T-cell (primary cell): ENCODE measurements around the gene NUSAP1. TPM values are rescaled to one million over a fixed set of nuclear protein-coding genes. Genes with fewer than 3 reads are reported as not detected.
A peak's percentile ranks its signal among the peaks of the same experiment; 100 is the strongest.
"Not testable (repeated sequence)": the region's sequence is repeated elsewhere in the genome, so short reads cannot be mapped to it uniquely, and the experiment has no call there.

ENCODE experiments used
- ATAC-seq, 4 experiments: fragments of 200-7000 bp in 3 of 4; fragments of 150-1000 bp in 1 of 4; cut with Tn5 transposase; replicated peaks in 1 of 4; 1 replicate in 3 of 4; 2 replicates in 1 of 4; pipeline ENCODE4 v1.10.0; 2021; ENCODE audit warnings: moderate library complexity in 3 of 4, mild to moderate bottlenecking in 2 of 4, moderate number of reproducible peaks in 1 of 4
- CTCF ChIA-PET, 2 donors: fragments of 300-600 bp; sonication (Branson Sonifier 250); formaldehyde crosslinking; loops; one replicate each; lab custom pipeline; 2022; ENCODE audit warnings: antibody characterized with exemption in 2 of 2; lab: Charles Lee
- POLR2A ChIA-PET, 2 donors: fragments of 300-600 bp; sonication (Branson Sonifier 250); formaldehyde crosslinking; loops; one replicate each; lab custom pipeline; 2022; ENCODE audit warnings: antibody characterized with exemption in 2 of 2; lab: Charles Lee
- DNase-seq, 35 experiments: peaks; one replicate each; pipeline versions ENCODE4 v3.0.0 to v3.0.0-alpha.2; 2013 to 2023
- H3K27ac ChIP-seq: one replicate; pipeline ENCODE4 v1.5.1; 2013; ENCODE audit warnings: low read length
- H3K27me3 ChIP-seq, 2 experiments: replicated peaks in 1 of 2; 1 replicate in 1 of 2; 2 replicates in 1 of 2; pipeline versions ENCODE4 v1.6.1 to v1.7.0; 2013; ENCODE audit warnings: low read length in 1 of 2, mixed read lengths in 1 of 2; ENCODE audit not compliant: control insufficient read depth in 2 of 2, insufficient read depth in 2 of 2; ENCODE audit errors: extremely low read depth in 1 of 2
- H3K36me3 ChIP-seq, 2 donors: 1 replicate in 1 of 2; 2 replicates in 1 of 2; pipeline versions ENCODE4 v1.6.1 to v1.7.0; 2013; ENCODE audit warnings: low read length in 1 of 2; ENCODE audit not compliant: control insufficient read depth in 2 of 2, insufficient read depth in 1 of 2; ENCODE audit errors: extremely low read depth in 1 of 2
- H3K4me1 ChIP-seq, 2 experiments: 1 replicate in 1 of 2; 2 replicates in 1 of 2; pipeline versions ENCODE4 v1.6.1 to v1.7.0; 2013; ENCODE audit warnings: low read length in 2 of 2, mixed read lengths in 1 of 2; ENCODE audit not compliant: insufficient read depth in 2 of 2, control insufficient read depth in 1 of 2; ENCODE audit errors: extremely low read depth in 1 of 2
- H3K4me3 ChIP-seq, 2 donors: 1 replicate in 1 of 2; 2 replicates in 1 of 2; pipeline versions ENCODE4 v1.5.1 to v1.7.0; 2013; ENCODE audit warnings: mild to moderate bottlenecking in 2 of 2, low read length in 1 of 2, moderate library complexity in 1 of 2; ENCODE audit not compliant: control insufficient read depth in 1 of 2; ENCODE audit errors: extremely low read depth in 1 of 2
- H3K9me3 ChIP-seq: 2 replicates; pipeline ENCODE4 v1.7.0; 2013
- H3K27ac Mint-ChIP-seq, 2 donors: one replicate each; pipeline ENCODE4 v1.8.0; 2020 to 2021; ENCODE audit warnings: mild to moderate bottlenecking in 2 of 2, mixed read lengths in 2 of 2
- H3K27me3 Mint-ChIP-seq, 2 donors: one replicate each; pipeline ENCODE4 v1.8.0; 2021 to 2022; ENCODE audit warnings: mixed read lengths in 2 of 2
- H3K36me3 Mint-ChIP-seq: one replicate; pipeline ENCODE4 v1.8.0; 2021; ENCODE audit warnings: mixed read lengths
- H3K4me1 Mint-ChIP-seq, 3 donors: one replicate each; pipeline ENCODE4 v1.8.0; 2020 to 2022; ENCODE audit warnings: mixed read lengths in 3 of 3, mild to moderate bottlenecking in 1 of 3
- H3K4me3 Mint-ChIP-seq, 3 donors: one replicate each; pipeline ENCODE4 v1.8.0; 2020 to 2022; ENCODE audit warnings: mild to moderate bottlenecking in 3 of 3, mixed read lengths in 3 of 3, moderate library complexity in 3 of 3
- H3K9me3 Mint-ChIP-seq, 3 donors: one replicate each; pipeline ENCODE4 v1.8.0; 2020 to 2022; ENCODE audit warnings: mixed read lengths in 3 of 3
- WGBS: methylation state at CpG from one replicate; pipeline ENCODE4 v1.1.5; 2013; ENCODE audit warnings: missing lambda C conversion rate; ENCODE audit not compliant: insufficient coverage; 5-methylcytosine and 5-hydroxymethylcytosine counted together
- total RNA-seq, 35 experiments: library from RNA in 6 of 35; stranded (reverse) in 6 of 35; fragments of 120-200 nt in 1 of 35; gene quantifications; one replicate each; pipeline versions ENCODE4 v1.2.1 to v1.2.4 and lab custom pipeline; 2013 to 2026

NUSAP1 gene, protein sequence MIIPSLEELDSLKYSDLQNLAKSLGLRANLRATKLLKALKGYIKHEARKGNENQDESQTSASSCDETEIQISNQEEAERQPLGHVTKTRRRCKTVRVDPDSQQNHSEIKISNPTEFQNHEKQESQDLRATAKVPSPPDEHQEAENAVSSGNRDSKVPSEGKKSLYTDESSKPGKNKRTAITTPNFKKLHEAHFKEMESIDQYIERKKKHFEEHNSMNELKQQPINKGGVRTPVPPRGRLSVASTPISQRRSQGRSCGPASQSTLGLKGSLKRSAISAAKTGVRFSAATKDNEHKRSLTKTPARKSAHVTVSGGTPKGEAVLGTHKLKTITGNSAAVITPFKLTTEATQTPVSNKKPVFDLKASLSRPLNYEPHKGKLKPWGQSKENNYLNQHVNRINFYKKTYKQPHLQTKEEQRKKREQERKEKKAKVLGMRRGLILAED
- 1 to 10 TPM; 5.4 to 9.4 (median 7.0) TPM for total RNA-seq
- 5.4 TPM for total RNA-seq (2013)
- total RNA-seq (lab: John Stamatoyannopoulos, UW), result 0 to 0.66 (median 0.04) reads per million in 29 experiments

DNA sequence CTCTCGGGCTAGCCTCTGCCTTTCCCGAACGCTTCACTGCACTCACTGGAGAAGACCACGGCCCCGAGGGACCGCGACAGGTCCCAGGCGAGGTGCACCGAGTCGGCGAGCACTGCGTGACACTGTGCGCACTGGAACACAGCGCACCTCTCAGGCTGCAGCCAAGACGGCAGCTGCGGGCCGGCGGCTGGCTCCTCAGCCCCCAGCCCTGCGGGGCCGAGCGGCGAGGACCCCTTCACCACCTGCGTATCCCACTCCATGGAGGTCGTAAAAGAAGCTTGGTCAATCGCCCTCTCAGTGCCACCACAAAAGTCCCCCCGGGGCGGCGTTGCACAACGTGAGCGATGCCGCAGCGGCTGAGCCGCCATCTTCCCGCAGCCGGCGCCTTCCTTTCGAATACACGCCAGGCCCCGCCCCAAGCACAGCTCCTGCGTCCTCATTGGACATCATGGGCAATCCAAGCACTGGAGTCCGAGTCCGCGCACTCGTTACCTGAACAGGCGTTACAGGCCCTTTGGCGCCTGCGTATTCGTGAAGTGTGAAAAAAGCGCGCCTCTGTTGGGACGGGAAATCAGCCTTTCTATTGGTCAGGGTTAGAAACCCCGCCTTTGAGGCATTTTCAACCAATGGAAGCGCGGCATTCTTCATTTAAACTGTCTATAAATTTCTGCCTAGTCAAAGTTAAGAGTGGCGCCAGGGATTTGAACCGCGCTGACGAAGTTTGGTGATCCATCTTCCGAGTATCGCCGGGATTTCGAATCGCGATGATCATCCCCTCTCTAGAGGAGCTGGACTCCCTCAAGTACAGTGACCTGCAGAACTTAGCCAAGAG, at the start of gene NUSAP1, which contains the start of gene OIP5:
NUSAP1 (plus strand) TSS at position 688 of the 832 bp plus-strand sequence; CDS start at position 765, 77 bp downstream.
OIP5 (minus strand) TSS at position 398 of the 832 bp plus-strand sequence; CDS start at position 368, 30 bp downstream.
- Histone ChIP-seq H3K36me3 (no peaks in the 10 kb centered on the region), H3K27me3 (no peaks in the 10 kb centered on the region), H3K4me3 (peak within 1 kb of the TSS; percentile 70 to 97), H3K4me1 (peaks cover 8 to 9% of the 10 kb centered on the region in 2 experiments), H3K27ac (peak within 1 kb of the TSS; percentile 50), H3K9me3 (no peaks in the 10 kb centered on the region)
- ChIA-PET POLR2A (interaction anchor here in 1 of 2 donors (0.6 to 1.1 kb wide), 2 partner anchors 212 to 768 kb away, joined by 5 to 10 read pairs; partner anchors contain the start of genes CCDC32 and RPAP1), CTCF (interaction anchor here (0.6 to 1.2 kb wide), 5 partner anchors 101 to 442 kb away, joined by 3 to 5 read pairs (median 4); partner anchors contain the start of genes CHP1 (in 1 of the 2) and MAPKBP1 (in 1 of the 2))
- peaks cover 26 to 38% (median 28%) of the 10 kb centered on the region in 3 donors for H3K4me1 Mint-ChIP-seq
- ATAC-seq, result peak; percentile 96 to 97 (median 97)
- WGBS, result under 1% methylated on average over 60 of the region's 64 CpGs
- H3K36me3 Mint-ChIP-seq, result no peaks in the 10 kb centered on the region
- peak within 1 kb of the TSS; percentile 76 to 94 for H3K27ac Mint-ChIP-seq
- peak; percentile 93 to 99 (median 98) for DNase-seq
- no peaks in the 10 kb centered on the region for H3K9me3 Mint-ChIP-seq
- peak within 1 kb of the TSS; percentile 90 to 99 (median 97) for H3K4me3 Mint-ChIP-seq
- H3K27me3 Mint-ChIP-seq, result no peaks in the 10 kb centered on the region

DNA sequence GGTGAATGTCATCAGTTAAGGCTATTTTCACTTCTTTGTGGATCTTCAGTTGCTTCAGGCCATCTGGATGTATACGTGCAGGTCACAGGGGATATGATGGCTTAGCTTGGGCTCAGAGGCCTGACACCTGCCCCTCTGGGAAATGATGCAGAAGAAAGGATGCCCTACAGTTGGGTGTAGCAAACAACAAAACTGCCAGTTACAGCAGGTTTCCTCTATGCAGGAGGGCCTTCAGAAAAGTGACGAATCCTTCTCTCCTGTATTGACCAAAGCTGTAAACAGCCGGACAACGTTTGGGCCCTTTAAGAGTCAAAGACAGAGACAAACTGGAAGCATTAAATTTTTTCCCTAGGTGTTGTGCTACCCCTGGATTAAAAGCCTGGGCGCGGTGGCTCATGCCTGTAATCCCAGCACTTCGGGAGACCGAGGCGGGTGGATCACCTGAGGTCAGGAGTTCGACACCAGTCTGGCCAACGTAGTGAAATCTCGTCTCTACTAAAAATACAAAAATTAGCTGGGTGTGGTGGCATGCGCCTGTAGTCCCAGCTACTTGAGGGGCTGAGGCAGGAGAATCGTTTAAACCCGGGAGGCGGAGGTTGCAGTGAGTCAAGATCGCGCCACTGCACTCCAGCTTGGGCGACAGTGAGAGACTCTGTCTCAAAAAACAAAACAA, 49.6 kb upstream of the NUSAP1 start:
- peak in 1 of 35 experiments; percentile 4 for DNase-seq
- Histone ChIP-seq H3K27ac (peak overlapping the region; percentile 82), H3K4me1 (peaks cover 6 to 28% of the 10 kb centered on the region in 2 experiments), H3K4me3 (peak overlapping the region; percentile 79 to 94), H3K36me3 (peaks cover 6 to 33% of the 10 kb centered on the region in 2 donors)
- WGBS, result 100% methylated on average over 1 of the region's 19 CpGs
- ChIA-PET POLR2A (interaction anchor here (0.6 to 0.7 kb wide), 2 partner anchors 765 to 1838 kb away, joined by 3 read pairs; no protein-coding TSS in a partner anchor), CTCF (interaction anchor here in 1 of 2 donors (1.4 kb wide), 1 partner anchor 52 kb away, joined by 4 read pairs; the partner anchor contains the start of gene CHP1)
- not testable (repeated sequence) for H3K27me3 ChIP-seq, H3K9me3 Mint-ChIP-seq, H3K9me3 ChIP-seq, ATAC-seq, H3K27me3 Mint-ChIP-seq
- peaks cover 39 to 47% (median 42%) of the 10 kb centered on the region in 3 donors for H3K4me1 Mint-ChIP-seq
- H3K27ac Mint-ChIP-seq, result peak overlapping the region; percentile 94 to 98
- H3K36me3 Mint-ChIP-seq, result peaks cover 34% of the 10 kb centered on the region
- peak overlapping the region; percentile 98 to 99 (median 99) for H3K4me3 Mint-ChIP-seq

DNA sequence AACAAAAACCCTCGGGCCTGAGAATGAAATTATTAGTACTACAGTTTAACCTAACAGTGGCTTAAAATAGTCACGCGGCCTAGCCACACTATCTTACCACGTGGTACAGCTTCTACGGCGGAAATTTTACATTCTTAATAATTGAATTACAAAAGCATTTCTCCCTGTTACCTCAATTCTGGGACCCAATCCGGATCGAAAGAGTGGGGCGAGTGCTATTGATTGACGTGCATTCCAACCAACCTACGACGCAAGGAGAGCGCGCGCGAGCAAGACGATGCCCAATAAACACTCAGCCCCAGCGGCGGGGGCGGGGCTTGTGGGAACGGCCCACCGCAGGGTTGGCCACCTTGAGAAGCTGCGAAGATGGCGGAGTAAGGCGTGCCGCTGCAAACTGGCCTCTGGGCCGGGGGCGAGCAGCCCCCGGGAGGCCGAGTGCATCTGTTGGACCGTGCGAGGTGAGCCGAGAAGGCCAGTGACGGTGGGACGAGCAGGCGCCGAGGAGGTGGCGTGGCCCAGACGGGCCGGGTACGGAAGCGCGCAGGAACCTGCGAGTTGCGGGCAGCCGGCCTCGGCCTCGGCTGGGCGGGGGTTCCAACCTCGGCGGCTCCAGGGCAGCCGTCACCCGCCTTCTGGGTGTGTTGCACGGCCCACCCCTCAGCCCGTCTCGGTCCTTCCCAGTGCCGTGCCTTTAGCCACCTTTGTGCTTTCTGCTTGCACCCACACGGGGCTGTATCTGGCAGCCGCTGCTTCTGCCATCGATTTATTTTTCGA, 48.8 kb upstream of the NUSAP1 start:
- Histone ChIP-seq H3K4me1 (peaks cover 6 to 31% of the 10 kb centered on the region in 2 experiments), H3K4me3 (peak overlapping the region; percentile 79 to 94), H3K36me3 (peaks cover 6 to 38% of the 10 kb centered on the region in 2 donors), H3K27me3 (no peaks in the 10 kb centered on the region), H3K9me3 (no peaks in the 10 kb centered on the region), H3K27ac (peak overlapping the region; percentile 82)
- DNase-seq (peak; percentile 92 to 100 (median 97)), ATAC-seq (peak; percentile 97 to 99 (median 98))
- Mint-ChIP-seq H3K27me3 (no peaks in the 10 kb centered on the region), H3K36me3 (peaks cover 35% of the 10 kb centered on the region), H3K4me1 (peaks cover 47 to 51% (median 49%) of the 10 kb centered on the region in 3 donors), H3K27ac (peak overlapping the region; percentile 96 to 98), H3K4me3 (peak overlapping the region; percentile 98 to 99 (median 99)), H3K9me3 (no peaks in the 10 kb centered on the region)
- WGBS, result under 1% methylated on average over 48 of the region's 61 CpGs
- ChIA-PET POLR2A (interaction anchor here (0.6 to 0.7 kb wide), 2 partner anchors 766 to 1838 kb away, joined by 3 read pairs; no protein-coding TSS in a partner anchor), CTCF (interaction anchor here in 1 of 2 donors (1.4 kb wide), 1 partner anchor 53 kb away, joined by 4 read pairs; the partner anchor contains the start of gene CHP1)

DNA sequence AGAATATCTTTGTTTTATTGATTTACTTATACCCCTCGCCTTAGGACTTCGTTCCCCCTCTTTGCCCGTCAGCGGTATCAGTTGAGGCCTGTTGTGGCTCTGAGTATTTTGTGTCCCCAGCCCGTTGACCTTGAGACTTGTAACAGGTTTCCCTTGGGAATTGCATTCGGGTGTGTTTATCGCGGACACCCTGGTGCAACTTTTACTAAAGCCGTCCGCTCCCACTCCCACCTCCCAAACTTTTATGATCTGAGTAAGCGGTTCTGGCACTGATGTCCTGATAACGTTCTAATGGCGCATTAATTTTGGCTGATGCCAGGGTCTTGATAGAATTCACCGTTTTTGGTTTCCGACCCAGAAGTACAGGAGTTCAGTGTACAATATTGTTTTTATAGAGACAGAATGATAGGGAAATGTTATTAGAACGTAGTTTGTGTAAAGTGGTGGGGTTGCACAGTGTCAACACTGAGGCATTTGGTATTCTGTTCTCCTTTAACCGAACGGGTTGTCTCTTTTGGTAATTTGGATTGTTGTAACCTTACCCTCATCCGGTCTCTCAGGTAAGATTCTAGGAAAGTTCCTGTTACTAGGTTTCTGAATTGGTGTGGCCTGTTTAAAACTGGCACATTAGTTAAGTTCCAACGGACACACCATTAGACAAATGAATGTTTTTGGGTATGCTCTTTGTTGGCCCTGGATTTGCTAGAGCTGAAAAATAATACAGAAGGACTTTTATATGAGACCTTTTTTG, 48.1 kb upstream of the NUSAP1 start:
- WGBS, result 0% methylated on average over 8 of the region's 20 CpGs
- H3K4me1 Mint-ChIP-seq, result peaks cover 50 to 53% (median 53%) of the 10 kb centered on the region in 3 donors
- peaks cover 6 to 31% of the 10 kb centered on the region in 2 experiments for H3K4me1 ChIP-seq
- no peak for ATAC-seq
- H3K36me3 ChIP-seq, result peaks cover 0 to 38% of the 10 kb centered on the region in 2 donors
- no peaks in the 10 kb centered on the region for H3K9me3 ChIP-seq
- H3K27me3 ChIP-seq, result no peaks in the 10 kb centered on the region
- no peaks in the 10 kb centered on the region for H3K27me3 Mint-ChIP-seq
- H3K27ac ChIP-seq, result peak overlapping the region; percentile 82
- H3K9me3 Mint-ChIP-seq, result no peaks in the 10 kb centered on the region
- peaks cover 30% of the 10 kb centered on the region for H3K36me3 Mint-ChIP-seq
- peak overlapping the region; percentile 98 to 99 (median 99) for H3K4me3 Mint-ChIP-seq
- ChIA-PET CTCF (interaction anchor here in 1 of 2 donors (0.6 kb wide), 1 partner anchor 44 kb away, joined by 17 read pairs; no protein-coding TSS in a partner anchor), POLR2A (no interaction called here)
- H3K27ac Mint-ChIP-seq, result peak overlapping the region; percentile 96 to 98
- peak overlapping the region; percentile 79 to 94 for H3K4me3 ChIP-seq
- DNase-seq, result peak in 1 of 35 experiments; percentile 37
